Small intestine (tissue), 7 donors: ENCODE measurements around the gene TCF7L2. TPM values are rescaled to one million over a fixed set of nuclear protein-coding genes. Genes with fewer than 3 reads are reported as not detected.
A peak's percentile ranks its signal among the peaks of the same experiment; 100 is the strongest.

Source experiments
- DNase-seq, 2 donors: peaks; one replicate each; pipeline versions ENCODE4 v3.0.0 to v3.0.0-alpha.2; 2013
- FAIRE-seq: peaks from 2 replicates; lab custom pipeline; 2012; peaks lifted over from hg19 to GRCh38; lab: Jason Lieb, UNC
- H3K27ac ChIP-seq, 3 donors: one replicate each; pipeline ENCODE4 v1.5.1; 2013; ENCODE audit warnings: low read length in 2 of 3, mild to moderate bottlenecking in 2 of 3, control low read depth in 1 of 3, inconsistent platforms in 1 of 3, low read depth in 1 of 3, moderate library complexity in 1 of 3
- H3K27me3 ChIP-seq, 3 donors: one replicate each; pipeline ENCODE4 v1.6.1; 2013; ENCODE audit warnings: low read length in 3 of 3, inconsistent platforms in 1 of 3; ENCODE audit not compliant: control insufficient read depth in 3 of 3, insufficient read depth in 3 of 3
- H3K36me3 ChIP-seq, 3 donors: one replicate each; pipeline ENCODE4 v1.6.1; 2013; ENCODE audit warnings: low read length in 3 of 3, inconsistent platforms in 1 of 3, low read depth in 1 of 3, mild to moderate bottlenecking in 1 of 3, moderate library complexity in 1 of 3; ENCODE audit not compliant: control insufficient read depth in 3 of 3, insufficient read depth in 2 of 3
- H3K4me1 ChIP-seq, 3 donors: one replicate each; pipeline ENCODE4 v1.6.1; 2013; ENCODE audit warnings: low read length in 2 of 3, inconsistent platforms in 1 of 3, low read depth in 1 of 3, mild to moderate bottlenecking in 1 of 3, moderate library complexity in 1 of 3; ENCODE audit not compliant: control insufficient read depth in 3 of 3, insufficient read depth in 2 of 3
- H3K4me3 ChIP-seq, 3 donors: one replicate each; pipeline ENCODE4 v1.5.1; 2013; ENCODE audit warnings: low read length in 3 of 3, control low read depth in 1 of 3, inconsistent platforms in 1 of 3, low read depth in 1 of 3, mild to moderate bottlenecking in 1 of 3, moderate library complexity in 1 of 3
- H3K9me3 ChIP-seq, 2 donors: one replicate each; pipeline ENCODE4 v1.6.1; 2013; ENCODE audit warnings: low read depth in 1 of 2, low read length in 1 of 2; ENCODE audit not compliant: control insufficient read depth in 2 of 2, insufficient read depth in 1 of 2
- WGBS, 3 donors: extraction: QIAGEN DNeasy Blood & Tissue Kit; methylation state at CpG; one replicate each; pipeline ENCODE4 v1.1.7; 2013; 5-methylcytosine and 5-hydroxymethylcytosine counted together
- polyA plus RNA-seq, 4 donors: library from polyadenylated mRNA; stranded (reverse) in 3 of 4; unstranded in 1 of 4; fragments of 200-250 nt in 3 of 4; fragments of 120-200 nt in 1 of 4; gene quantifications; one replicate each; pipeline versions ENCODE4 v1.2.1 to v1.2.3, GENCODE V29; 2013
- donor health status: healthy with polysubstance abuse.
- donor health status: control.
- donor health status: control.
- donor health status: Bipolar disorder and iron deficiency.
- donor health status: healthy.

TCF7L2 gene
- polyA plus RNA-seq, 4 donors, result 13.2 to 50.3 (median 18.8) TPM

DNA sequence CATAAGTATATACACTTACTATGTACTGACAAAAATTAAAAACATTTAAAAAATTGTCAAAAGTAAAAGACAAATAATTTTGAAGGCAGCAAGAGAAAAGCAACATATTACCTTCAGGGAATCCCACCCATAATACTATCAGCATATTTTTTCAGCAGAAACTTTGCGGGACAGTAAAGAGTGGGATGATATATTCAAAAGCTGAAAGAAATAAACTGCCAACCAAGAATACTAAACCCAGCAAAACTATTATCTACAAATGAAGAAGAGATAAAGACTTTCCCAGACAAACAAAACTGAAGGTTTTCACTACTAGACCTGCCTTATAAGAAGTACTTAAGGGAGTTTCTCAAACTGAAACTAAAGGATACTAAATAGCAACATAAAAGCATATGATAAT, 257.9 kb downstream of the TCF7L2 start:
- Histone ChIP-seq H3K36me3 (no peaks in the 10 kb centered on the region), H3K4me1 (no peaks in the 10 kb centered on the region), H3K4me3 (no peak overlapping the region), H3K27ac (no peak overlapping the region), H3K27me3 (no peaks in the 10 kb centered on the region), H3K9me3 (no peaks in the 10 kb centered on the region)
- WGBS, 3 donors, result 91 to 100% (median 96%) methylated on average over 1 of the region's 1 CpG
- no peak for FAIRE-seq
- no peak for DNase-seq

DNA sequence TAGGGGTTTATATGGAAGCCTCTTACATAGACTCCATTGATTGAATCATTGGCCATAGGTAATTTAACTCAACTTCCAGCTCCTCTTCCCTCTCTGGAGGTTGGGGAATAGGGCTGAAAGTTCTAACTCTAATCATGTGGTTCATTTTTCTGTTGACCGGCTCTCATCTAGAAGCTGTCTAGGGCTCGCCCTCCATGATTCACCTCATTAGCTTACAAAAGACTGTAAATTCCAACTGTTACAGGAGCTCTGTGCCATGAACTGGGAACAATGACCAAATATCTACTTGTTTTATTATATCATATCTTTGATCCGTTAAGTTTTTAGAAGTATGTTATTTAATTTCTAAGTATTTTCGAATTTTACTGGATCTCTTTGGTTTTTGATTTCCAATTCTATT, 263.0 kb downstream of the TCF7L2 start:
- FAIRE-seq, result no peak
- 86 to 91% (median 91%) methylated on average over 4 of the region's 4 CpGs for WGBS, 3 donors
- no peaks in the 10 kb centered on the region for H3K4me1 ChIP-seq
- no peak overlapping the region for H3K4me3 ChIP-seq
- no peaks in the 10 kb centered on the region for H3K27me3 ChIP-seq
- no peak overlapping the region for H3K27ac ChIP-seq
- H3K36me3 ChIP-seq, result no peaks in the 10 kb centered on the region
- no peaks in the 10 kb centered on the region for H3K9me3 ChIP-seq
- DNase-seq, result no peak

DNA sequence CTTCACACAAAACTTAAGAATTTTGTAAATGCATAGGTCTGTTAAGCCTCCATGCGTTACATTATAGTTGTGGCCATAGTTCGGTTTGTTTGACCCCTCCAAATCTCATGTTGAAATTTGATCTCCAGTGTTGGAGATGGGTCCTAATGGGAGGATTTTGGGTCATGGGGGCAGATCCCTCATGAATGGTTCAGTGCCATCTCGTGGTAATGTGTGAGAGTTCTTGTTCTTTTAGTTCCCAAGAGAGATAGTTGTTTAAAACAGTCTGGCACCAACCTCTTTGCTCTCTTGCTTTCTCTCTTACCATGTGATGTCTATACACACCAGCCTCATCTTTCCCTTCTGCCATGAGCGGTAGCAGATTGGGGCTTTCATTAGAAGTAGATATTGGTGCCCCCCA, 264.3 kb downstream of the TCF7L2 start:
- Histone ChIP-seq H3K4me1 (no peaks in the 10 kb centered on the region), H3K27ac (no peak overlapping the region), H3K27me3 (no peaks in the 10 kb centered on the region), H3K36me3 (no peaks in the 10 kb centered on the region), H3K4me3 (no peak overlapping the region), H3K9me3 (no peaks in the 10 kb centered on the region)
- 81 to 83% (median 83%) methylated on average over 4 of the region's 4 CpGs for WGBS, 3 donors
- DNase-seq (no peak), FAIRE-seq (no peak)

DNA sequence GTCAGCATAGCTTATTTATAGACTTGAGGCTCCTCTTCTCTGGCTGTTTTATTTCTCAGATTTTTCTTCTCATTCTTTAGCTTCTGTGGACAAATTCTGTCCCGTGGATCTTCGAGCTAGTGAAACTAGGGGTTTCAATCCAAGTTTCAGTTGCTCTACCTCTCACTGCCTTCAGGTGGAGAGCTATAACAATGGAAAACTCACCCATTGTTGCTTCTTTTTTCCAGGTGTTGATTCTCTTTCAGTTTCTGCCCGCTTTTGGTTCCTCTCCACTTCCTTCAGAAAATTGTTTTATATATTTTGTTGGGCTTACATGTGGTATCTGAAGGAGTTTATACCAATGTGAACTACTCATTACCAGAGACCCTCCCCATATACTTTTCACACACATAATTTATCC, 266.1 kb downstream of the TCF7L2 start:
- no peaks in the 10 kb centered on the region for H3K36me3 ChIP-seq
- 14 to 31% (median 28%) methylated on average over 3 of the region's 3 CpGs for WGBS, 3 donors
- FAIRE-seq (no peak), DNase-seq (peak; percentile 4 to 5)
- no peaks in the 10 kb centered on the region for H3K4me1 ChIP-seq
- no peaks in the 10 kb centered on the region for H3K9me3 ChIP-seq
- no peaks in the 10 kb centered on the region for H3K27me3 ChIP-seq
- H3K27ac ChIP-seq, result no peak overlapping the region
- H3K4me3 ChIP-seq, result no peak overlapping the region
